Pulmonary artery endothelial cell (primary cell): Measurements from ENCODE around the gene CHRNA9. TPM values are rescaled to one million over a fixed set of nuclear protein-coding genes. Genes with fewer than 3 reads are reported as not detected.
"Not testable (repeated sequence)": the region's sequence is repeated elsewhere in the genome, so short reads cannot be mapped to it uniquely, and the experiment has no call there.

ENCODE experiments used
- DNase-seq: peaks from one replicate; pipeline ENCODE4 v3.0.0-alpha.2; 2011; ENCODE audit warnings: low read depth, low spot score
- total RNA-seq: library from RNA; depleted of rRNA; stranded (reverse); fragments of >200 nt; gene quantifications from 2 replicates; pipeline ENCODE4 v1.2.3, GENCODE V29; 2014

Gene CHRNA9
- total RNA-seq = not detected in 2 replicates

DNA sequence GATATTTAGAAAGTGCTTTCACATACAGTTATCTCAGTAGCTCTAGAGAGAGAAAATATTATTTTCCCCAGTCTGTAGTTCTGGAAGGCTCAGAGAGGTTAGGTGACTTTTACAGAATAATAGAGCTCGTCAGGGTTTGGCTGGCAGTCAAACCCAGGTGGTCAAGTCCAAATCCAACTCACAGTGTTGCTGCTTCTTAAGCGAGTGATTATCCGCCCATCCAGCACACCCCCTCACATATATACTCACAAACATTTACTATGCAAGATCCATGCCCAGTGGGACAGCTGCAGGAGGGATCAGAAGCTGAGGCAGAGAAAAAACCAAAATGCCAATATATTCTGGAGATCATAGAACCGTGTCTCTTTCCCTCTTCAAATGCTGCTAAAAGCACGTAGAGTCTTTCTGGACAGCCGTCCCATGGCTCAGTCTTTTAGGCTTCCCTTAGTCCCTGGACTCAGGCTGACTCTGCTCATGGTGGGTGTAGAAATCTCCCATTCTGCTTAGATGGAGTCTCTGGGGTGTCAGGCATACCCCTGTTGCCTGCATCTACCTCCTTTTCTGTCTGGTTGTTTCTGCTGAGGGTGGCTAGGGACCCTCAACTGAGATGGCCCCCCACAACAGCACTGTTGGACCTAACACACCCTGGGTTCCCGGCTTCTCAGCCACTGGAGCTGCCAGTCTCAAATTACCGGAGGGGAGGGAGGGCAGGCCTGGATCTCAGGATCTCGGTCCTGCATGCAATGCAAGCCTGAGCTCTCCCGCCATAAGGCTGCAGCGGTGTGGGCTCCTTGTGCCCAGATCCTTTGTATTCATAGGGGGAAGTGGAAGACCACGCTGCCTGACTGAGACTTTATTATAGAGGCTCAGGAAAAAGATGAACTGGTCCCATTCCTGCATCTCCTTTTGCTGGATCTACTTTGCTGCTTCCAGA lies at the start of gene CHRNA9:
Gene CHRNA9, plus strand, starts transcription at position 743 of the 934 bp plus-strand sequence. Its CDS starts 135 bp downstream, at position 878.
- DNase-seq = no peak

DNA sequence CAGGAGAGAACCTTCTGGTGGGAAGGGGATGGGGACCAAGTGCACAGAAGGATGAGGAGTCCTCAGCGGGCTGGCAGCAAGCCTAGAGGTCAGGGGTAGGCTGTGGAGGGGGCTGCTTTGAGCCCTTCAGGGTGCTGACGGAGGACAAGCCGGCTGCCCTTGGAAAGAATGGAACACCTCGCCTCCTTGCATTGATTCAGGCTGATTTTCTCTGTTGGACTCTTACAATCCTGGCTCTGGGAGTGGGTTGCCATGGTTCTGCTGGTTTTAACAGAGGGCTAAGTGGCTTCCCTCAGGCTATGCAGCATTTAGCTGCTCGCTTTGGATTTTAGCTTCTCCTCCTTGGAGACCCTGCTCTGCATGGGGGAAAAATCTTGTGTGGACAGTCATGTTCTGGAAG lies 49.4 kb upstream of the CHRNA9 start:
- DNase-seq = no peak

- DNase-seq = no peak
Observed at GRCh38 chr4:40288566-40288965, 46.6 kb upstream of the CHRNA9 start.

DNA sequence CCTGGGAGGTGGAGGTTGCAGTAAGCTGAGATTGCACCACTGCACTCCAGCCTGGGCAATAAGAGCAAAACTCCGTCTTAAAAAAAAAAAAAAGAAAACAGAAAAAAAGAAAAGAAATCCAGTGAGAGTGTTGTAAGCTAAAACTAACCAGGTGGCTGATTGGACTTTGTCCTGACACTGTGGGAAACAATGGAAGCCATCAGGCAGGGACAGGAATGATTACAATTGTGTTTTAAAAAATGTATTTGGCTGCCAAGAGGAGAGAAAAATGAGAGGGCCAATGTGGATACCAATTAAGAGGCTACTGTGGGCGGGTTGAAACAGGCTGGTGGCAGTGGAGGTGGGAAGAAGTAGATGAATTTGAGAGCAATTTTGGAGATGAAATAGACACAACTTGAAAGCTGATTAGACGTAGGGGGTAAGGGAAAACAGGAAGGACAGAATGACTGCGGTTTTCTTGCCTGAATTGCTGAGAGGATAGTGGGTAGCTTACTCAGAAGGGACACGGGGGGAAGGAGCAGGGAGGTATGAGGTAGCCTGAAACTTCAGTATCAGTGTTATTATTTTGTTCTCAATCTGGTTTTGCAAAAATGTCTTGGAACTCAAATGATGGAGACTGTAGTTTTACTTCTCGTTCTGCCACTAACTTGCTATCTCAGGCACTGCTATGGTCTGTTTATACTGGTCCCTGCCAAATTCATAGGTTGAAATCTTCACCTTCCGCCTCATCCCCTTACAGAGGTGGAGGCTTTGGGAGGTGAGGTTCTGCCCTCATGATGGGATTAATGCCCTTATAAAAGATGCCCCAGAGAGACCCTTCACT lies 45.6 kb upstream of the CHRNA9 start:
- DNase-seq = no peak

- not testable (repeated sequence) for DNase-seq
Observed at GRCh38 chr4:40290611-40291186, 44.4 kb upstream of the CHRNA9 start.

- DNase-seq = no peak
Observed at GRCh38 chr4:40292313-40292759, 42.8 kb upstream of the CHRNA9 start.

- no peak for DNase-seq
Observed at GRCh38 chr4:40294339-40294738, 40.8 kb upstream of the CHRNA9 start.

- not testable (repeated sequence) for DNase-seq
Observed at GRCh38 chr4:40295030-40295429, 40.1 kb upstream of the CHRNA9 start.

GRCh38 chr4:40295572-40295971 lies 39.6 kb upstream of the CHRNA9 start:
- DNase-seq = no peak

- no peak for DNase-seq
Observed at GRCh38 chr4:40299126-40299525, 36.0 kb upstream of the CHRNA9 start.

DNA sequence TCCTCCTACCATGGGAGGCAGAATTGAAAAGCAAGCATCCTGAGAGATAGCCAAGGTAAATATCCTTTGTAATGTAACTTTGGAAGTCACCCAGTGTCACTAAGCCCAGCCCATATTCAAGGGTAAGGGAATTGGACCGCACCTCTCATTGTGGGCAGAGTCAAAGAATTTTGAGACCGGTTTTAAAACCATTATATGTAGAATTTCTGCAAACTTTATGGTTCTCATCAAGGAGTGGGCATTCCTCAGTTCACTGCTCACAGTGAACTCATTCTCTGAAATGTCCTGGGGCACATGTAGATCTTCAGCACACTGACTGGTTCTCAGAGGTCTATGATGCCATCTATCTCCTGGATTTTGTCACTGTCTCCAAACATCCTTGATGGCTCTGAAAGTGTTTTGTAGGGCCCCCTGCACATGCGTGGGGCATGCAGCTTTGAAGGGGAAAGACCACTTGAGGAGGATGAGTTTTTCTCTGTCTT lies 35.3 kb upstream of the CHRNA9 start:
- no peak for DNase-seq

- no peak for DNase-seq
Observed at GRCh38 chr4:40300371-40301162, 34.6 kb upstream of the CHRNA9 start.

DNA sequence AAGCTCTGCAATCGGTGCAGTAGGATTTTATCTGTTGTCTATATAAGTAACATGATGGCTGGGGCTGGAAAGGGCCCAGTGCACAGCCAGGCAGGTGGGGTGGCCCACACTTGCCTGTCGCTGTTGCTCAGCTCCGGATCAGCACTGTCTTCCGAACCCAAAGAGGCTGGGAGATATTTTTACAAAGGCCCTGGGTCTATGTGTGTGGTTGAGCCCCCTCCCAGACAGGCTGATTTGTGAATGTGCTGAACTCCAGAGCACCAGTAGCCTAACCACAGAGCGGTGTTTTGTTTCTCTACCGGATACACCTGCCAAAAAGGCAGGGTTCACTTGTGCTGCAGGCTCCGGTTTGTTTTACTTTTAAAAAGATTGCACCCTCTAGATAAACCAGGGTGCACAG lies 33.5 kb upstream of the CHRNA9 start:
- DNase-seq = no peak

DNA sequence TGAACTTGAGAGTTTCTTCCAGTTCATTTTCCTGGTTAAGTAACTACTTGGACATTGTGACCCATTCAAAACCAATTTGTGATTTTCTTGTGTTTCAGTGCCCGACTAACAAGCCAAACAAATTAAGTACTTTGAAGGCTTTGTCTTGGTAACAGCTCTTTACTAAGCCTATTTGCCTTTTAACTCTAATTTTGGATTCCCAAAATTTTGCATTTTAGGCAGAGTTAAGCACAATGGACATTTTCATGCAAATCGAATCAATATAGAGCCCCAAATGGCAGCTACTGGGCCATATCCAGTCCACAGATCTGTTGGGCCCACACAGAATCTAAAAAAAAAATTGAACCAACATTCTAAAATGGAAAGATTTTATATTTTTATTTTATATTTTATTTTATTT lies 31.4 kb upstream of the CHRNA9 start:
- no peak for DNase-seq

- DNase-seq = no peak
Observed at GRCh38 chr4:40305328-40306170, 29.6 kb upstream of the CHRNA9 start.

- no peak for DNase-seq
Observed at GRCh38 chr4:40306226-40306625, 28.9 kb upstream of the CHRNA9 start.

DNA sequence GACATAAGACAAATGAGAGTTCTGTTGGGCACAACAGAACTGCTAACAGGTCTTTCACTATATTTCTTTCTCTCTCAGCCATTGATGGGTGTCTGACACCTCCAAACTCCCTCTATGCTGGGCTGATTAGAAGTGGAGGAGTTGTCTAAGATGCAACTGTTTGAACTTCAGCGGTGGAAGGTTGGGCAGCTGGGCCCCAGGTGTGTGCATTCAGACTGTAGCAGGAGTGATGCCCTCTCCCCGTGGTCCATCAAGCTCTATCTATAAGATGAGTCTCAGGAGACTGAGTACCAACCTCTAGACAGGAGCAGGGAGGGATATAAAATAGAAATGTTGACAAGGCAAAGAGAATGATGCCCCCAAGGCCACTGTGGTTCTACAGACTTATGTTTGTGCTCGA lies 28.2 kb upstream of the CHRNA9 start:
- no peak for DNase-seq

- DNase-seq = no peak
Observed at GRCh38 chr4:40307627-40308497, 27.3 kb upstream of the CHRNA9 start.

DNA sequence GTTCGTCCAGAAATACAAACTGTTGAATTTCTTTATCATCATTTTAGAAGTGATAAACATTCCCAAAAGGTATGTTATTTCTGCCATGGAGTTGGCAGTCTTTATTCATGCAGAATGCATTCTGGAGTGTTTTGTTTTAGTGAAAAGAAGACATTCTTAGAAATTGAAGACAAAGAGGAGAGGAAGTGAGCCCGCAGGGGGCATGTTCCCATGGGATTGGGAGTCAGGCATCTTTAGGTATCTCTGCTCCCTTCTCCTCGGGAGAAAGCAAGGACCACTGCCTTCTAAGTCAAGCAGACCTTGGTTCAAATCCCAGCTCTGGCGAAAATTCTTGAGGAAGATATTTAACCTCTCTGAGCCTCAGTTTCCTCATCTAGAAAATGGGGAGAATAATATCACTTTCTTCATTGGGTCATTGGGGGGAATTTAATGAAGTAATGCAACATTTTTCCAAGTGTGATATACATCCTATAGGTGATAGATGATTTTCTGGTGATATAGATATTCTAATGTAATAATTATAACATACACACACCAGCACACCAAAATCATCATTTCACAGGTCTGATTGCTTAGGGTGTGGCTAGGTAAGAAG lies 26.5 kb upstream of the CHRNA9 start:
- no peak for DNase-seq
